ENCODE data around the gene KCTD12. TPM values are rescaled to one million over a fixed set of nuclear protein-coding genes. Genes with fewer than 3 reads are reported as not detected.

KCTD12 gene
- total and polyA plus RNA-seq, 12 donors = 12.5 to 80.8 (median 44.9) TPM

- 44 to 57% (median 51%) methylated on average over 3 of the region's 3 CpGs for WGBS, 4 donors
- no peak overlapping the region for H3K4me3 ChIP-seq
- intact Hi-C loops (cut with DNase I) = no loop called here
- no peaks in the 10 kb centered on the region for H3K27me3 ChIP-seq
- no peak for TF ChIP-seq POLR2A (IDR thresholded peaks at IDR 0.05)
- TF ChIP-seq, protein P1, sequence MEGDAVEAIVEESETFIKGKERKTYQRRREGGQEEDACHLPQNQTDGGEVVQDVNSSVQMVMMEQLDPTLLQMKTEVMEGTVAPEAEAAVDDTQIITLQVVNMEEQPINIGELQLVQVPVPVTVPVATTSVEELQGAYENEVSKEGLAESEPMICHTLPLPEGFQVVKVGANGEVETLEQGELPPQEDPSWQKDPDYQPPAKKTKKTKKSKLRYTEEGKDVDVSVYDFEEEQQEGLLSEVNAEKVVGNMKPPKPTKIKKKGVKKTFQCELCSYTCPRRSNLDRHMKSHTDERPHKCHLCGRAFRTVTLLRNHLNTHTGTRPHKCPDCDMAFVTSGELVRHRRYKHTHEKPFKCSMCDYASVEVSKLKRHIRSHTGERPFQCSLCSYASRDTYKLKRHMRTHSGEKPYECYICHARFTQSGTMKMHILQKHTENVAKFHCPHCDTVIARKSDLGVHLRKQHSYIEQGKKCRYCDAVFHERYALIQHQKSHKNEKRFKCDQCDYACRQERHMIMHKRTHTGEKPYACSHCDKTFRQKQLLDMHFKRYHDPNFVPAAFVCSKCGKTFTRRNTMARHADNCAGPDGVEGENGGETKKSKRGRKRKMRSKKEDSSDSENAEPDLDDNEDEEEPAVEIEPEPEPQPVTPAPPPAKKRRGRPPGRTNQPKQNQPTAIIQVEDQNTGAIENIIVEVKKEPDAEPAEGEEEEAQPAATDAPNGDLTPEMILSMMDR (IDR thresholded peaks at IDR 0.05) = no peak
- no peaks in the 10 kb centered on the region for H3K36me3 ChIP-seq (replicated peaks in 1 of 2)
- H3K4me1 ChIP-seq (replicated peaks in 1 of 2) = peaks cover 2 to 7% of the 10 kb centered on the region in 2 donors
- no peaks in the 10 kb centered on the region for H3K9me3 ChIP-seq (replicated peaks in 1 of 3)
- no peak overlapping the region for H3K27ac ChIP-seq
- peak in 5 of 7 donors; percentile 22 to 58 (median 33) for DNase-seq
Measured at GRCh38 chr13:76848596-76848995, 37.6 kb downstream of the KCTD12 start.

DNA sequence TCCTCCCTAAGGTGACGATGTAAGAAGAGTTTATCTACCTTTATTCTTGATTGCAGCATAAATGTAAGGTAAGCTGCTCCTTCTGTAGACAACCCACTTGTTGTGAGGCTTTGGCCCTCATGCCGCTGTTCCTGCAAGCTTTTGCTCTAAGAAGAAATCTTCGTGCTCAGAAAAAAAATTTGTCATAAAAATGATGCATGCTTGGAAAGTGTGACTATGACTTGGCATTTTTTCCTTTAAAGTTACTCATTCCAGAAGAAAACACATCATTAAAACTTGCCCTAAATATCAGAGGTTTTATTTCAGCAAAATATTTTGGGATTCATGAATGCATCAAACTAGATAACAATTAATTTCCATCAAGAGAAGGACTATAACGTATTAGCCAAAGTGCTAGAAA lies 39.8 kb downstream of the KCTD12 start:
- intact Hi-C loops (cut with DNase I) = no loop called here
- no peak for TF ChIP-seq POLR2A (IDR thresholded peaks at IDR 0.05)
- TF ChIP-seq, protein P1 (IDR thresholded peaks at IDR 0.05) = no peak
- Histone ChIP-seq H3K27ac (no peak overlapping the region), H3K9me3 (replicated peaks in 1 of 3) (no peaks in the 10 kb centered on the region), H3K4me3 (no peak overlapping the region), H3K4me1 (replicated peaks in 1 of 2) (no peaks in the 10 kb centered on the region), H3K27me3 (no peaks in the 10 kb centered on the region), H3K36me3 (replicated peaks in 1 of 2) (no peaks in the 10 kb centered on the region)
- WGBS, 4 donors = 56 to 65% (median 58%) methylated on average over 4 of the region's 4 CpGs
- peak in 1 of 7 donors; percentile 18 for DNase-seq

DNA sequence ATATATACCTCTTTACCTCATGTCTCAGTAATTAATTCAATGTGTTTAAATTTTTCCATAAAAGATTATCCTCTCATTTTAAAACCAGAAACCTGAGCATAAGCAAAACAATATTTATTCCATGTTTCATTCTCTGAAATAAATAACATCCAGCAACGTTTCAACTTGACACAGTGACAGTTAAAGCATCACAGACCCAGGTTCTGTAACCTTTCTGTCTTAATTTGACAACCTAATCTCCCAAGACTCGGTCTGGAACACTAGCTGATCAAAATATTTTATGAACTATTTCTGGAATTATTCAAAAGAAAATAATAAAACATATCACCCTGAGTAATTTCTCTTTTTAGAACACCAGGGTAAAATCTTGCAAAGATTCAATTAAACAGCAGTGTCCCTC lies 40.3 kb downstream of the KCTD12 start:
- Histone ChIP-seq H3K4me3 (no peak overlapping the region), H3K4me1 (replicated peaks in 1 of 2) (no peaks in the 10 kb centered on the region), H3K27me3 (no peaks in the 10 kb centered on the region), H3K9me3 (replicated peaks in 1 of 3) (no peaks in the 10 kb centered on the region), H3K27ac (no peak overlapping the region), H3K36me3 (replicated peaks in 1 of 2) (no peaks in the 10 kb centered on the region)
- 35 to 51% (median 46%) methylated on average over 2 of the region's 2 CpGs for WGBS, 4 donors
- DNase-seq = no peak
- intact Hi-C loops (cut with DNase I) = no loop called here
- TF ChIP-seq POLR2A (IDR thresholded peaks at IDR 0.05) = no peak
- TF ChIP-seq, protein P1 (IDR thresholded peaks at IDR 0.05) = no peak

GRCh38 chr13:76845367-76845766 lies 40.8 kb downstream of the KCTD12 start:
- TF ChIP-seq POLR2A (IDR thresholded peaks at IDR 0.05) = no peak
- TF ChIP-seq, protein P1 (IDR thresholded peaks at IDR 0.05) = no peak
- DNase-seq = no peak
- Histone ChIP-seq H3K27ac (no peak overlapping the region), H3K9me3 (replicated peaks in 1 of 3) (no peaks in the 10 kb centered on the region), H3K4me1 (replicated peaks in 1 of 2) (no peaks in the 10 kb centered on the region), H3K27me3 (no peaks in the 10 kb centered on the region), H3K36me3 (replicated peaks in 1 of 2) (no peaks in the 10 kb centered on the region), H3K4me3 (no peak overlapping the region)
- 96 to 97% (median 97%) methylated on average over 3 of the region's 3 CpGs for WGBS, 4 donors
- intact Hi-C loops (cut with DNase I) = no loop called here
